UCSD-AML1 (cell line): Measurements from ENCODE around the gene CDYL2.
A peak's percentile ranks its signal among the peaks of the same experiment; 100 is the strongest.
"Not testable (repeated sequence)": the region's sequence is repeated elsewhere in the genome, so short reads cannot be mapped to it uniquely, and the experiment has no call there.

Experiments
- DNase-seq: peaks from one replicate; lab custom pipeline; 2025; ENCODE audit not compliant: unreplicated experiment; lab: John Stamatoyannopoulos, UW

The CDYL2 gene

GRCh38 chr16:80746231-80746630 is 58.2 kb downstream of the CDYL2 start:
- no peak for DNase-seq

- DNase-seq: no peak
Observed at GRCh38 chr16:80744856-80745255, 59.5 kb downstream of the CDYL2 start.

- no peak for DNase-seq
Observed at GRCh38 chr16:80743772-80744171, 60.6 kb downstream of the CDYL2 start.

- DNase-seq: no peak
Observed at GRCh38 chr16:80743273-80743672, 61.1 kb downstream of the CDYL2 start.

- no peak for DNase-seq
Observed at GRCh38 chr16:80742331-80742730, 62.1 kb downstream of the CDYL2 start.

GRCh38 chr16:80741724-80742123 is 62.7 kb downstream of the CDYL2 start:
- no peak for DNase-seq

- no peak for DNase-seq
Observed at GRCh38 chr16:80739523-80739922, 64.9 kb downstream of the CDYL2 start.

GRCh38 chr16:80738521-80738920 is 65.9 kb downstream of the CDYL2 start:
- no peak for DNase-seq

- DNase-seq: no peak
Observed at GRCh38 chr16:80735846-80736245, 68.6 kb downstream of the CDYL2 start.

- DNase-seq: no peak
Observed at GRCh38 chr16:80733407-80733806, 71.0 kb downstream of the CDYL2 start.

- no peak for DNase-seq
Observed at GRCh38 chr16:80731915-80732314, 72.5 kb downstream of the CDYL2 start.

- not testable (repeated sequence) for DNase-seq
Observed at GRCh38 chr16:80727066-80727763, 77.2 kb downstream of the CDYL2 start.

GRCh38 chr16:80725566-80726162 is 78.7 kb downstream of the CDYL2 start:
- DNase-seq: no peak

GRCh38 chr16:80723981-80724380 is 80.4 kb downstream of the CDYL2 start:
- no peak for DNase-seq

GRCh38 chr16:80723091-80723490 is 81.3 kb downstream of the CDYL2 start:
- DNase-seq: no peak

GRCh38 chr16:80720804-80721371 is 83.5 kb downstream of the CDYL2 start:
- DNase-seq: no peak

- DNase-seq: peak; percentile 25
Observed at GRCh38 chr16:80719573-80719972, 84.8 kb downstream of the CDYL2 start.

- DNase-seq: no peak
Observed at GRCh38 chr16:80718480-80719220, 85.7 kb downstream of the CDYL2 start.

- no peak for DNase-seq
Observed at GRCh38 chr16:80717611-80718010, 86.8 kb downstream of the CDYL2 start.

GRCh38 chr16:80716564-80717139 is 87.7 kb downstream of the CDYL2 start:
- no peak for DNase-seq

GRCh38 chr16:80711406-80711805 is 93.0 kb downstream of the CDYL2 start:
- DNase-seq: no peak
